GM12878 (cell line): Measurements from ENCODE around the gene IP6K3. TPM values are rescaled to one million over a fixed set of nuclear protein-coding genes. Genes with fewer than 3 reads are reported as not detected.

Source experiments
- ATAC-seq: fragments of 200-7000 bp; cut with Tn5 transposase; 3 replicates; pipeline ENCODE4 v1.9.1; 2020; ENCODE audit warnings: mild to moderate bottlenecking, moderate library complexity
- BruUV-seq: library from RNA; stranded (reverse); fragments of 400-500 nt; replicated peaks from 2 replicates; lab custom pipeline; 2021; lab: Mats Ljungman, UMichigan
- CTCF ChIA-PET: fragments of 300-600 bp; sonication (Branson Sonifier 250); formaldehyde crosslinking; extraction: SDS; loops from one replicate; lab custom pipeline; 2021; ENCODE audit warnings: inconsistent platforms; lab: Yijun Ruan, JAX
- POLR2A ChIA-PET: fragments of 350-600 bp; formaldehyde crosslinking; extraction: SDS; loops from one replicate; lab custom pipeline; 2021; ENCODE audit warnings: inconsistent platforms; lab: Charles Lee
- RAD21 ChIA-PET: fragments of 300-600 bp; sonication (Branson Sonifier 250); formaldehyde crosslinking; loops from one replicate; lab custom pipeline; 2023; ENCODE audit warnings: antibody characterized with exemption; ENCODE audit not compliant: unreplicated experiment; lab: Charles Lee
- SMC1A ChIA-PET: fragments of 300-600 bp; sonication (Branson Sonifier 250); formaldehyde crosslinking; loops from one replicate; lab custom pipeline; 2023; ENCODE audit not compliant: unreplicated experiment, uncharacterized antibody; lab: Charles Lee
- DNase-seq: peaks from one replicate; pipeline ENCODE4 v3.0.0-alpha.2; 2011; ENCODE audit warnings: low read depth, low spot score
- FAIRE-seq: peaks from 3 replicates; lab custom pipeline; 2011; peaks lifted over from hg19 to GRCh38; lab: Jason Lieb, UNC
- H2AFZ ChIP-seq: 2 replicates; pipeline ENCODE4 v1.6.0; 2011; ENCODE audit warnings: low read depth, low read length, control low read depth; ENCODE audit not compliant: control insufficient read depth
- H3K27ac ChIP-seq: 2 replicates; pipeline ENCODE4 v1.5.1; 2011; ENCODE audit warnings: control low read depth; ENCODE audit not compliant: control insufficient read depth, insufficient read depth
- H3K27me3 ChIP-seq, 2 experiments: replicated peaks in 1 of 2; 2 replicates each; pipeline versions ENCODE4 v1.6.0 to v1.6.1; 2011; ENCODE audit warnings: low read length in 1 of 2; ENCODE audit not compliant: control insufficient read depth in 2 of 2, insufficient read depth in 2 of 2
- H3K36me3 ChIP-seq, 2 experiments: 2 replicates each; pipeline ENCODE4 v1.5.1; 2011; ENCODE audit warnings: low read length in 1 of 2; ENCODE audit not compliant: control insufficient read depth in 2 of 2, insufficient read depth in 2 of 2
- H3K4me1 ChIP-seq: 2 replicates; pipeline ENCODE4 v1.6.1; 2011; ENCODE audit warnings: mild to moderate bottlenecking, low read length, moderate library complexity, mixed read lengths; ENCODE audit not compliant: control insufficient read depth, insufficient read depth
- H3K4me2 ChIP-seq: 2 replicates; pipeline ENCODE4 v1.6.0; 2011; ENCODE audit warnings: control low read depth; ENCODE audit not compliant: control insufficient read depth, insufficient read depth
- H3K4me3 ChIP-seq: fragments of 200-600 bp; sonication (generic); 2 replicates; pipeline ENCODE4 v1.5.1; 2016
- H3K79me2 ChIP-seq: 2 replicates; pipeline ENCODE4 v1.6.0; 2011; ENCODE audit warnings: low read length; ENCODE audit not compliant: control insufficient read depth, insufficient read depth
- H3K9ac ChIP-seq: 2 replicates; pipeline ENCODE4 v1.8.0; 2011; ENCODE audit warnings: low read length, control low read depth, mixed read lengths; ENCODE audit not compliant: control insufficient read depth, insufficient read depth
- H3K9me3 ChIP-seq: replicated peaks from 3 replicates; pipeline ENCODE4 v1.5.1; 2011; ENCODE audit warnings: mild to moderate bottlenecking, low read length; ENCODE audit not compliant: control insufficient read depth, insufficient read depth
- H4K20me1 ChIP-seq: 2 replicates; pipeline ENCODE4 v1.6.0; 2011; ENCODE audit not compliant: control insufficient read depth, insufficient read depth
- BCL11A ChIP-seq: IDR thresholded peaks from 2 replicates; pipeline ENCODE4 v1.6.1; 2011; ENCODE audit warnings: low read depth, low read length
- FOS ChIP-seq: IDR thresholded peaks from 3 replicates; pipeline ENCODE4 v1.6.1; 2011; ENCODE audit warnings: borderline replicate concordance; ENCODE audit not compliant: insufficient read length; ENCODE audit errors: extremely low read depth
- HSF1 ChIP-seq: fragments of 150-350 bp; IDR thresholded peaks from 2 replicates; pipeline ENCODE4 v1.6.1; 2014; ENCODE audit warnings: mild to moderate bottlenecking, low read depth, low read length
- IRF5 ChIP-seq: fragments of 450-650 bp; IDR thresholded peaks from 2 replicates; pipeline ENCODE4 v1.6.1; 2017; ENCODE audit warnings: borderline replicate concordance
- MLLT1 ChIP-seq: fragments of 450-650 bp; IDR thresholded peaks from 2 replicates; pipeline ENCODE4 v1.6.1; 2016; ENCODE audit warnings: mild to moderate bottlenecking
- NR2F1 ChIP-seq: fragments of 450-650 bp; conservative IDR thresholded peaks from 2 replicates; pipeline ENCODE4 v1.6.1; 2017; ENCODE audit warnings: mild to moderate bottlenecking
- PRDM15 ChIP-seq: fragments of 450-650 bp; formaldehyde crosslinking; IDR thresholded peaks from 2 replicates; pipeline ENCODE4 v1.4.0; 2020; ENCODE audit warnings: mild to moderate bottlenecking, moderate library complexity
- RB1 ChIP-seq: fragments of 450-650 bp; formaldehyde crosslinking; IDR thresholded peaks from 2 replicates; pipeline ENCODE4 v1.6.1; 2017; ENCODE audit warnings: mild to moderate bottlenecking, borderline replicate concordance
- ZBED1 ChIP-seq: IDR thresholded peaks from 2 replicates; pipeline ENCODE4 v1.6.1; 2016; ENCODE audit warnings: borderline replicate concordance
- WGBS: methylation state at CpG from one replicate; pipeline ENCODE4 v1.1.6; 2016; ENCODE audit warnings: low lambda C conversion rate; ENCODE audit not compliant: insufficient replicate concordance, insufficient coverage; ENCODE audit errors: missing lambda C conversion rate; 5-methylcytosine and 5-hydroxymethylcytosine counted together
- in situ Hi-C: fragments of 300-500 bp; cut with MboI; formaldehyde crosslinking; loops from 9 replicates; pipeline ENCODE4 v1.14.3; 2018; ENCODE audit warnings: mixed read lengths
- intact Hi-C: fragments of 100-400 bp; cut with micrococcal nuclease; formaldehyde crosslinking; loops from one replicate; pipeline ENCODE4 v1.14.2; 2022; ENCODE audit not compliant: unreplicated experiment
- polyA plus RNA-seq, 11 experiments: library from polyadenylated mRNA; depleted of rRNA in 4 of 11; unstranded in 6 of 11; stranded (reverse) in 5 of 11; fragments of >200 nt; fragmentation: Nextera tagmentation in 4 of 11; fragmentation: Illumina TruSeq in 1 of 11; extraction: Ambion mirVana in 4 of 11; extraction: Trizol in 1 of 11; gene quantifications; 1 replicate in 1 of 11; 2 replicates in 10 of 11; pipeline versions ENCODE4 v1.2.1 to v1.2.3, GENCODE V29; 2011 to 2016; ENCODE audit warnings: inconsistent platforms in 2 of 11, missing spikeins in 2 of 11, low read depth in 1 of 11
- total RNA-seq, 4 experiments: library from RNA; depleted of rRNA in 3 of 4; stranded (reverse); fragments of >200 nt in 3 of 4; fragmentation: Illumina TruSeq in 1 of 4; extraction: Trizol in 1 of 4; gene quantifications; 2 replicates each; pipeline versions ENCODE4 v1.2.1 to v1.2.3, GENCODE V29; 2013 to 2021

Gene IP6K3
- total and polyA plus RNA-seq, 10 of the 15 experiments (the other 5 are each of a cell fraction or from before 2014, with no cell fraction given), result 0.02 to 0.15 (median 0.09) TPM; not detected in 7

GRCh38 chr6:33692078-33692759, 54.5 kb downstream of the IP6K3 start (continued):
- TF ChIP-seq PRDM15 (CRISPR knock-in tag), result no peak

GRCh38 chr6:33691456-33692077, 55.1 kb downstream of the IP6K3 start:
- no peak for ATAC-seq
- in situ Hi-C loops (no loop called here), intact Hi-C loops (no loop called here)
- WGBS, result 94% methylated on average over 15 of the region's 15 CpGs
- Histone ChIP-seq H3K4me3 (no peak overlapping the region), H3K27ac (no peak overlapping the region), H4K20me1 (no peaks in the 10 kb centered on the region), H3K4me2 (no peak overlapping the region), H3K9me3 (no peaks in the 10 kb centered on the region), H3K9ac (no peak overlapping the region), H3K36me3 (peaks cover 18 to 52% of the 10 kb centered on the region in 2 experiments), H3K4me1 (peaks cover 21% of the 10 kb centered on the region), H3K27me3 (no peaks in the 10 kb centered on the region), H3K79me2 (no peaks in the 10 kb centered on the region), H2AFZ (no peak overlapping the region)
- ChIA-PET CTCF (interaction anchor here (0.6 to 1.5 kb wide), 2 partner anchors 9 to 751 kb away, joined by 4 to 5 read pairs; no protein-coding TSS in a partner anchor), RAD21 (no interaction called here), POLR2A (no interaction called here), SMC1A (no interaction called here)
- FAIRE-seq, result no peak
- DNase-seq, result no peak
- no peak for TF ChIP-seq ZBED1
- no peak for TF ChIP-seq NR2F1
- TF ChIP-seq BCL11A, result no peak
- TF ChIP-seq RB1, result no peak
- no peak for TF ChIP-seq IRF5
- TF ChIP-seq FOS, result no peak
- TF ChIP-seq HSF1, result no peak
- TF ChIP-seq MLLT1, result no peak
- no TSS peak for BruUV-seq
